H4 (cell line): ENCODE measurements around the gene TRPM3. TPM values are rescaled to one million over a fixed set of nuclear protein-coding genes. Genes with fewer than 3 reads are reported as not detected.

Experiments
- DNase-seq: peaks from one replicate; pipeline ENCODE4 v3.0.0-alpha.2; 2015; ENCODE audit warnings: low spot score
- total RNA-seq: library from RNA; depleted of rRNA; stranded (reverse); fragments of >200 nt; shearing (Covaris generic); gene quantifications from 2 replicates; pipeline ENCODE4 v1.2.3, GENCODE V29; 2014

The TRPM3 gene
- total RNA-seq, 1 experiment from 2014 or later, result 0.14 TPM

DNA sequence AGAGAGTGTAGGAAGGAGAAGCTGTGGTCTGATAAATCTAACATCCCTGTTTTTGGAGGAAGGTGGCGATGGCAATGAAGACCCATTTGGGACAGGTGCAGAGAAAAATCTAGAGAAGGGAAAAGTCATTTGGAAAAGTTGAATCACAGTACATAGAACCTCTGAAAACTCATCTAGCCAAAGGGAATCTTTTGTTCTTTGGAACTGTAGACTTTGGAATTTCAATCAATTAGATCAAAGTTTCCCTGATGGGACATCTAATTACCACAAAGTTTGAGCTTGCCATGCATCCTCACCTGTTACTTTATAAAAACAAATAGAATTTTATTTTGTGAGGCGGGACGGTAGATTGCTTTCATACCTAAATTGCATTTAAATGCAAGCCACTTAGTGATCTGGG lies 294.9 kb downstream of the TRPM3 start:
- no peak for DNase-seq

DNA sequence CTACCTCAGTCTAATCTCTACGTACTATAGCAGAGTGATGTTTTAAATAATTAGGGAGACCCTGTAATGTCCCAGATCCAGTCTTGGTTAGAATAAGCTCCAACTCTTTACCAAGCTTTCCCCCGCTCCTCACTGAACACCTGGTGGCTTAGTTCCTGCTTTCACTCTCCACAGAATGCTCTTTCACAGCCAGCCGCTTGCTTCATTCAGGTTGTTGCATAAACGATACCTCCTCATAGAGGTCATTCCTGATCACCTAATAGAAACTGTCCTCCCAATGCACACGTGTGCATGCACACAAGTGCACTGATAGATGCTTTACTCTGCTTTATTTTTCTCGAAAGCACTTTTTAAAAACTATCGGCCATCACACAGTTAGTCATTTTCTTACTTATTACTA lies 298.1 kb downstream of the TRPM3 start:
- no peak for DNase-seq

DNA sequence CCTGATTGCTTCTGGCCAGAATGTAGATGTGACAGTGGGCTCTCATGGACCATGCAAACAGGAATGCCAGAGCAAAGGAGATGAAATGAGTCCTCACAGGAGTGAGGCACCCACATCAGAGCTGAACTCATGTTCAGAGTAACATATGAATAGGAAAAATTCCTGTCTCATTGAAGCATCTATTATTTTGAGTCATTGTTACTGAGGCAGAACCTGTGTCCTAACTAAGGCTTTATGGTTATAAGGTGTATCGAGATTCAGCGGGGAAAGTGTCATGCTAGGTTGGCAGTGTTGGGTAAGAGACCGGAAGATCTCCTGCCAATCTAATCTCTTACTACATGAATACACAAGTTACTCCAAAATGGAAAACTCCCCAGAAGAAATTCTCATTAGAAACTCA lies 304.1 kb downstream of the TRPM3 start:
- no peak for DNase-seq

DNA sequence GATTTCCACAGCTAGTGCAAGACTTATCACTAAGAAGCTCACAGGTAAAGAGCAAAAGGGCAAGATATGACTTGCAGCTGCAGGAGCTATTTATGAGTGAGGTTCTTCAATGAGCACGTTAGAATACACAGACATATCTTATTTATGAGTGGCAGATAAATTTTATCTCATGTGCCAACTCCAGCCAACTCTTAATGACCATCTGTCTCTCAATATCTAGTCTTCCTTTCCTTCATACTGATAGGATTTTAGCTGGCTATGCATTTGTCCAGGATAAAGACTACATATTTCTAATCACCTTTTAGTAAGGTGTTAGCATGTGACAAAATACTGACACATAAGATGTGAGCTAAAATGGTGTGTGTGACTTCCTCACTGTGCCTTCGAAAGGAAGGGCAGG lies 304.5 kb downstream of the TRPM3 start:
- no peak for DNase-seq

DNA sequence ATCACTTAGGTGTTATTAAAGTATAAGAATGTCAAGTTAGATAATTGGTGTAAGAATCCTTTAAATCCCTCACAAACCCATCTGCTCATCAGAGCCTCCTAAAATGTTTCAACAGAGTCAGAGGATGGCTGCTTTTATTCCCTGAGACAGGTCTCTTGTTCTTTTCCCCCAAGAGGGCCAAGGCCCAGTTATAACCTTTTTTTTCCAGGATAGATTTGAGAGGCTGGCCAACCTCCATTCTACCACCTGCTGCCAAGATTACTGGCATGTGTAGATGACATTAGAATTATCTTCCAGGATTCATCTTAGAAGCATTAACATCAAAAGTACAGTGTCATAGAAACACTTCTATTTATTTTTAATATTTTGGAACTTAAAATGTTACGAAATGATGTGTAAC lies 305.1 kb downstream of the TRPM3 start:
- no peak for DNase-seq

DNA sequence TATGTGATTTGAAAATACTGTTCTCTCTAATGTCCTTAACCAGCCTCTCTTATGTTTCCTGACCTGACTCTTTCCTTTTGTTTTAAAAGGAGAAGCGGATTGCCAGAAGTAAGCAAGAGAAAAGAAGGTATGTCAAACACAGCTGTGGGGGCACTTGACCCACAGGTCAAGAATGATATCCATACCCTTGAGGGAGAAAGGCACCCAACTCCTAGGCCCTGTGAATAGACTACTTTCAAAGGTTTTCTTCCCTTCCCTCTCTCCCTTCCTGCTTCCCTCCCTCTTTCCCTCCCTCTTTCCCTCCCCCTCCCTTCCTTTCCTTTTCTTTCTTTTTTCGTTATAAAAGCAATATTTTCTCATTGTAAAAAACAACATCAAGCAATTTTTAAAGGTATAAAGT lies 306.8 kb downstream of the TRPM3 start:
- DNase-seq, result no peak

DNA sequence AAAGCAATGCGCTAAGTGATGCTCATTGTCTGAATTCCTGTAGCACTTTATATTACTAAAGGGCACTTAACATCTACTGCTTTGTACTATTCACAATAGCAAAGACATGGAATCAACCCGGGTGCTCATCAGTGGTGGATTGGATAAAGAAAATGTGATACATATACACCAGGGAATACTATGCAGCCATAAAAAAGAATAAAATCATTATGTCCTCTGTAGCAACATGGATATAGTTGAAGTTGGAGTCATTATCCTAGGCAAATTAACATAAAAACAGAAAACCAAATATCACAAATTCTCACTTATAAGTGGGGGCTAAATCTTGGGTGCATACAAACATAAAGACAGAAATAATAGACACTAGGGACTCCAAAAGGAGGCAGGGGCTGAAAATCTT lies 308.3 kb downstream of the TRPM3 start:
- DNase-seq, result no peak

DNA sequence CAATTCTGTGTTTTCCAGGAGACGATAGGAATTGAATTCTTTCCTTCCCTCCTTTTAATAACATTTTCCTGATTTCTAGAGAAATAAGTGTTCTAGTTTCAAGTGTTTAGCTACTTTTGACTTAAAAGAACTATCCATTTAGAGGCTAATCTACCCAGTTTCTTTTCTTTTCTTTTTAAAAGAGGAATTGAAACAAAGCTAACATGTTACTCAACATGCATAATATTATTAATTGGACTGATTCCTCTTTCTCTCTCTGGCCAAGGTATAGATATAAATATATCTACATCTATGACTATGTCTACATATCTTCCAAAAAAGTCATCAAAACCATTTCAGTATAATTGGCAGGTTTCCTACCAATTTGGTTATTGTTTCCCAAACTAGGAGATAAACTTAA lies 309.8 kb downstream of the TRPM3 start:
- DNase-seq, result no peak

DNA sequence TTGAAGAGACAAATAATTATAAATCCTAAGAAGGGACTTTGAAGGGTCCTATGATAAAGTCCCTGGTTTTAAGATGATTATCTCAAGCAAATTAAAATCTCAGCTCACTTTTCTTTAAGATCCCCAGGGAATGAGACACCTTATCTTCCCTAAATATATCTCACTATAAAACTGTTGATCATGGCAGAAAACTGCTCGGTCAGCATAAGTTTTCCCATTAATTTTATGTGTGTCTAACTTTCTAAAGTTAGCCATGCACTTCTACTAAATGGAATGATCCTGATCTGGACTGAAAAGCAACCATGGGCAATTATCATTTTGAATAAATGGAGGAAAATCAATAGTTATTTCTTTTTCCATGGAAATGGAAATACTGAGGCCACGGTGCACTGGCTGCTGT lies 314.5 kb downstream of the TRPM3 start:
- no peak for DNase-seq

DNA sequence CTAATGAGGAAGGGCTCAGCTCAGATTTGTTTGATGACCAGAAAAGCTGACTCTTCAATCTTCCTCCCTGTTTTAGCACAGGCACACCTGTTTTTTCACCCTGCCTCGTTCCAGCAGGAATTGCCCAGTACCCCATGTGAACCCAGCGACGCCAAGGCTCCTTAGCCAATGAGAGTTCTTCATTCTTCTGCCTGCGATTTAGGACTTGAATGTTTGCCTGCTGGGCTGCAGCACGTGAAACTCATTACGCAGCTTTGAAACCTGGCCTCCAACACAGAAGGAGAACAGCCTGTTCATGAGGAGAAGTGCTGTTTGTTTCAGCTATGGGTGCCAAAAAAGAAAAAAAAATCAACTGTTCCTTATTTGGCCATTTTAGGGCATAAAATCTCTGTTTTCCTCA lies 315.5 kb downstream of the TRPM3 start:
- DNase-seq, result no peak

DNA sequence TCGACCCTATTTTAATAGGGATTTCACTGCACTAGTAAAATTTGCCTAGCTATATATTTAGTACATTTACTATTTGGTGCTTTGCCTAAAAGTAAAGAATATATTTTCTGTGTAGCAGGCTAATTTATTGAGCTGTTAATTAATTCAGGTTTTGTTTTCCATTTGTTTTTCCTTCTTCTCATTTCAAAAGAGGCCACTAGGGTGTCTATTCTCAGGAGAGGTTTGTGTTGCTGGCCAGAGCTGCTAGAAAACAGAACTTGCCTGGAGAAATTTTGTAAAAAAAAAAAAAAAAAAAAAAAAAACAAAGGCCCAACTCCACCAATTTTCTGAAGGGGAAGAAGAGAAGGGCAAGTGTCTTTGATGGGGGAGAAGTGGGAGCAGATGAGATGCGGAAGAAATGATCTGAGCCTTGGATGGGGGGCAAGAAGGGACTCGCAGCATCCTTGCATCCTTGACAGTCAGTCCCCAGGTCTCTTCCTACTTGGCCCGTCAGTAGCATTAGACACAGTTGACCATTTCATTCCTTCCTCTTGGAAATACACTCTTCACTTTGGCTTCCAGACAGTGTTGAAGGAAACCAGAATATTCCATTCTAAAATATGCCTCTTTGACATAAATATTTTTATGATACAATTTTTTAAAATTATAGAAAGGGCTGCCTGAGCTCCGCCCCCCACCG lies 318.5 kb downstream of the TRPM3 start:
- DNase-seq, result no peak

DNA sequence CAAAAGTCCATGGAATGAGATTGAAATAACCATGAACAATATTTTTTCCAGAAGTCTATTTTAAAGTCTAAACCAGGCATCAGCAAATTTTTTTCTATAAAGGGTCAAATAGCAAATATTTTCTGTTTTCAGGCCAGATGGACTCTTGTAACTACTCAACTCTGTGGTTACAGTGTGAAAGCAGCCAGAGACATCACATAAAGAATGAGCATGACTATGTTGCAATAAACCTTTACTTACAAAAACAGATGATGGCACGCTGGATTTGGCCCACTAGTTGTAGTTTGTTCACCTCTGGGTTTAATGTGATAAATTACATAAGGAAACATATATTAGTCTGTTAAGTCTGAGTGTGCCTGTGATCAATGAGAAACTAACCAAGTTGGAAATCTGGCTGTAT lies 319.2 kb downstream of the TRPM3 start:
- DNase-seq, result no peak

DNA sequence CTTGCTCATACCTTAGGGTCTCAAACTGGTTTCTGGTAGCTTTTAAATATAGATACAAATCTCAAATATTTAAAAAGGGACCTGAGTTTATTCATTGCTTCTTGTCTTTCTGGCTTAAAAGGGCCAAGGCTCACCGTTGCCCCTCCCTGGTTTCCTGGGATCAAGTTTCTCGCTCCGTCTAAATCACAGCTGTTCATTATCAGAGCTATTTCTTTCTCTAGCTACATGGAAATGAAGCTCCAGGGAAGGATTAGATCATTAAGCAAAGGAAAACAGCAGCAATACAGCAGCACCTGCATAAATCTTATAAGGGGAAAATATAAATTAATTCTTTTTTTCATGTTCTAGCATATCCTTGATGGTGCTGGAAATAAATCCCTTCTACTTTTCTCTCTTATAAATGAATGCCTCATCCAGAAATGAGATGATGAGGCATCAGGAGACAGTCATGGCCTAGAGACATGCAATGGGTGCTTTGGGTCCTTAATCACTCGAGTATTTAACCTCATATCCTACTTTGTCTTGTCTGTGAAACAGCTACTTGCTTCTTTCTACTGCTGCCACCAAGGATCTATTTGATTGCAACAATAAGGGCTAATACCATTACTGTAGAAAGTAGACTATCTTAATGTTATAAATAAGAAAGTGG lies 320.1 kb downstream of the TRPM3 start:
- no peak for DNase-seq

DNA sequence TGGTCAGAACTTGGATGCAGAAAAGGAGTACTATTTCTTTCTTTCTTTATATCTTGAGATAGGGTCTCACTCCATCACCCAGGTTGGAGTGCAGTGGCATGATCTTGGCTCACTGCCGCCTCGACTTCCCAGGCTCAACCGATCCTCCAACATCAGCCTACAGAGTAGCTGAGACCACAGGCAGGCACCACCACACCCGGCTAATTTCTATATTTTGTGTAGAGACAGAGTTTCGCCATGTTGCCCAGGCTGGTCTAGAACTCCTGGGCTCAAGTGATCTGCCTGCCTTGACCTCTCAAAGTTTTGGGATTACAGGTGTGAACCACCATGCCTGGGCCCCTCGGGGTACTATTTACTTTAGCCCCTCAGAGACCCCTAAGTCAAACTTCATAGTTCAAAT lies 323.4 kb downstream of the TRPM3 start:
- DNase-seq, result no peak

DNA sequence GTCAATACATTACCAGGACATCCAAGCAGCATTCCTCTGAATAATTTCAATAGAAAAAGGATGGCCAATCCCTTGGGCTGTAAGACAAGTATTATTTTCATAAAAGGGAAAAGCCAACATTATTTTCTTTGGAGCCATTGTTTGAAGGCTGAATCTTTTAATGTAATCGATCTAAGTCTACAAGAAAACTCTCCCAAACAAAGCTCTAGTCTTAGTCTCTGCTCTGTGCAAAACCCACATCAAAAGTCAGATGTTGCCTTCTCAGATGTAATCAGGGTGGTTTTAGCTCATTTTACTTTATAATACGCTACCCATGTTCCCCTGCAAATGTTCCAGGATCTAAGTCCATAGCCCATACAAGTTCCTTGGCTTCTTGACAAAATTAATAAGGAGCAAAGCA lies 325.6 kb downstream of the TRPM3 start:
- no peak for DNase-seq

DNA sequence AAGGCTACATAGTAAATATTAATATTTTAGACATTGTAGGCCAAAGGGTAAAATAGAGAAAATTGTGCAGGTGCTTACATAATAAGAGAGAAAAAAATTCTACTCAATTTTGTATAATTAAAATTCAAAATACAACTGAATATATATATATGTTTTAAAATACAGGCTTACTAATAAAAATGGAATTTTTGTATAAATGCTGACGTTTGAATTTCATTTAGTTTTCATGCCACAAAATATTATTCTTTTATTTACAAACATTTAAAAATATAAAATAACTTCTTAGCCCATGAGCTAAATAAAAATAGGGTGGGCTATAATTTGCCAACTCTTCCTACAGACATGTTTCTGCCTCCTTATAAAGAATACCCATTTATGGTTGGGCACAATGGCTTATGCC lies 328.6 kb downstream of the TRPM3 start:
- DNase-seq, result no peak

DNA sequence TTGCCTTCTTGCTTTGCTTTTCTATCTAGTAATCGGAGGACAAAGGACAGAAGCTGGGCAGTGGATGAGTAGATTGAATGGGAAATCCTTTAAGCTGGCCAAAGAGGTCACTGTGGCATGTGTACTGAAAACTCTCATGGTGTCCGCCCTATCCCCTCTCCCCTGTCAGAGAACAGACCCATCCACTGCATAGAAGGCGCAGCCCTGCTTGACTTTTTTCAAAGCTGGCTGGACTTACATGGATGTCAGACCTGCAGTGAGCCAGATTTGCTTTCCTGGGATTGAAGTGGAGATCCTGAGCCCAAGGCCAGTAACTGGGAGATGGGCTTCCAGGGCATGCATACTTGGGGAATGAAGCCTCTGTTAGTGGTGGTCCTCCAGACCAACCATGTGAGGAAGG lies 329.5 kb downstream of the TRPM3 start:
- no peak for DNase-seq

DNA sequence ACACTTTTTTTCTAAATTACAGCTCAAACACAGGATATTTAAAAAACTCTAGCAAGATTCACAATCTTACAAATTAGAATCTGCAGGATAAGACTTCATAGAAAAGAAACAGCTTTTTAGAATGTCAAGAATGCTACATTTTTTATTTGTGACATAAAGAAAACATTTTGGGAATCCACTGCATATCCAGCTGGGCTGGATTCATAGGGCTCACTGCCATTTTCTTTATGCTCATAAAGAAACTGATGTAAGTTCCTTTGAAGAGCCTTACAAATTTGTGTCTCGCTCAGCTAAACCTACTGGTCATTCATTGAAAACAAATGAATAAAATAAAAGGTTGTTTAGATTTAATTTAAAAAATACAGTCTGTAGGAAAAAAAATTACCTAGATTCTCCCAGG lies 332.3 kb downstream of the TRPM3 start:
- DNase-seq, result no peak

DNA sequence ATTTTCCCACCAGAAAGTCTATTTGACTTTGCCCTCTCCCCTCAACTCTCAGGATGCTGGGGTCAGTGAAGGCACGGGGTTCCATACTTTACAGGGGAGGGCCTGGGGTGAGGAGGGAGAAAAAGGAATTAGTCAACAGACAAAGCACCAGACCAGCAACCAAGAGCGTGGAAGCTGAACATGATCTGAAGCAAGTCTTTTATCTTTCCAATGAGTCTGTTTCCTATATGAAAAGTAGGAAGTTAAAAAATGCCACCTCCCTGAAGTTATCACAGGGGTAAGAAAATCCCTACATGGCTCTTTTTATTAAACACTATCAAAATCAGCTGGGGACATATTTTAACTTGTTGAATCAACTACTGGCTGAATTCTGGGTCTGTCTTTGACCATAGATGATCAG lies 337.0 kb downstream of the TRPM3 start:
- no peak for DNase-seq

DNA sequence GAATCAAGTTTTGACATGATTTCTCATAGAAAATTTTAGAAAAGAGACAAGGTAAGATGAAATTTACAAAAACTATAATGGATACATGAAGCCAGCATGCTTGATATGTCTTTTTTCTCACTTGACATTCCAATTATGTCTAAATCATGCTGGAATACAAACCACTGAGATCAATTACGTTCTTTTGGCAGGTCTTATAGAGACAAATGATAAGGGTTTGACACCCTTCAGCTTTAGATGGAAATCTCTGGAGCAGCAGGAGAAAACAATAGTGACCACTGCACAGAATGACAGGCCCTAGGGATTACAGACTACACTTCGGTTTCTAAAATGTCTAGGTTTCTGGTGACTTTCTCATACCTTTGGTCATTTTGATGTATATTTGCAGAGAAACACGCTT lies 342.9 kb downstream of the TRPM3 start:
- no peak for DNase-seq

DNA sequence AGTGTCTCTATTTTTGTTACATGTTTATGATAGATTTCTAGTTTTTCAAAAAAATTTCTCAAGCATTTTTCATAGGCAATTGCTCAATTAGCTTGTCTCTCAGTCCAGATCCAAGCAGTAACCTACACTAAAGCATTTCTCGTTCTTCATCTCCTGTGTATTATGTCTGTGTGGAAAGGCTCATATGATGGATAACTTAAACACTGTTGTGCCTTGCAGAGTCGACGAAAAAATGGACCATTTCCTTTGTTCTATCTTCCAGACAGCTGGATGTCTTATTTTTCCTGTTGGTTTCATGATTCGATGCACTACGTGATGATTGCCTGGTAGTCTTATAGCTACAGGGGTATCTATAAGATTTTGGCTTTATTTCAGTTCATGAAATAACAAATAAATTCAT lies 347.8 kb downstream of the TRPM3 start:
- DNase-seq, result no peak

DNA sequence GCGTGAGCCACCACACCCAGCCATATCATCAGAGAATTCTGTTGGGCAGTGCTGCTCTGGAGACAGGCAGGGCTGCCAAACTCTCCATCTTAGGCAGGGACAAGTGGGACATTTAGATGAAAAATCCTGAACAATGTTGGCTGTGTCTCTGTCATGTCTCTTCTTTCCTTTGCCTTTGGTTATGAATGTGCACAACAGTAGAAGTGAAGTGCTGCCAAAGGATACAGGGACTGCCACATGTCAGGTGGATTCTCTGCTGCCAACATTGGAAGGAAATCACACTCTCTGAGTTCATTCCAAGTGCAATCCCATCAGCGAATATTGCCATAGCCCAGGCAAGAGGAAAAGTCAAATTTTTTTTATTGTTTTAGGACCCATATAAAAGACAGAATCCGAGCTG lies 348.8 kb downstream of the TRPM3 start:
- DNase-seq, result no peak

DNA sequence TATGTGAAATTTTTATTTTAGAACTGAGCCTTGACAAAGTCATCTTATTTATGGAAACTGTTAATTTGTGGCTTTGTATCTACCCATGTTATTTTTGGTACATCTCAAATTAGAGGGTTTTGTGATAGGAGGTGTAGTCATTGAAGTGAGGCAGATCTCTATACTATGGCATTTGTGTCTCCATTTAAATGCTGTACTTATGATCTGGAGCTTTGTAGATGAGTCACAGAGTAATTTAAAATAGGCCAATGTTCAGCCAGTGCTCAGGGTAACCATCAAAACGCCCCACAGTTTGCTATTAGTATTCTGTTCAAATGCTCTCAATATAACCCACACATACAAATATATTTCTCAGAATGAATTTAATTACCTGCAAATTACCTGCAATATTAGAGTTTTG lies 355.5 kb downstream of the TRPM3 start:
- DNase-seq, result no peak

DNA sequence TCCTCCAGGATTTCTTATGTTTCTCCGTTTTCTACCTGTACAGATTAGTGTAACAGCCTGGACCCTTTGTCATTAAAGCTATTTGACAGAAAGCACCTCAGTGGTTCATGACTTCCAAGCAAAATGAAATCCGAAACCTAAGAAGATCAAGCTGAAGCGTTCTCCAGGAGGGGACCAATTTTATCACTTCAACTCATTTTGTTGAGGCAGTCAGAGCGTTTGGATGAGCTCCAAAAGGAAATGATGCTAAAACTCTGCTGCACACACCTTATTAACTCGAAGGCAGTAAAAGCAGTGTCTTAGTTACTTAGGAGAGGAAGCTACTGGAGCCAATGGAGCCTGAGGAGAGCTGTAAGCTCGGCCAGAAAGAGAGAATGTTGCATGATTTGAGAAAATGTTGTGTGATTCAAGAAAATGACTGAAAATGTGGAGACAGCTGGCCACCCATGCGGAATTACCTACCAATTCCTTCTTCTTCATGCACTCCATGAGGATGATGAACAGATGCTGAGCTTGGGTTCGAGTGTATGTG lies 360.2 kb downstream of the TRPM3 start:
- no peak for DNase-seq
